Measurements from ENCODE around the gene IRF9. TPM values are rescaled to one million over a fixed set of nuclear protein-coding genes. Genes with fewer than 3 reads are reported as not detected.

IRF9 gene
- total and polyA plus RNA-seq, 2 of the 4 experiments (the other 2 are of a cell fraction), result 25.6 to 34.6 TPM

- dilution Hi-C loops (cut with HindIII; ENCODE audit: low sequenced_read_pairs, unreplicated experiment), result no loop called here
- no peak within 1 kb of the TSS for H2BK15ac ChIP-seq (ENCODE audit: low read depth, low read length)
- peak within 1 kb of the TSS; percentile 48; the same call in 1 of the 2 replicates for H3K27ac ChIP-seq (ENCODE audit: insufficient read depth, low read length)
- H4K20me1 ChIP-seq (ENCODE audit: insufficient read depth, low read length), result no peaks in the 10 kb centered on the region
- peak within 1 kb of the TSS; percentile 6 to 89; a peak in 2 of 4 replicates for H4K8ac ChIP-seq (ENCODE audit: low read depth in 2 of 2, low read length in 2 of 2)
- peak within 1 kb of the TSS; percentile 38 for H2BK5ac ChIP-seq (ENCODE audit: low read depth, low read length, poor library complexity, severe bottlenecking)
- peak within 1 kb of the TSS; percentile 53 for H3K4me3 ChIP-seq (ENCODE audit: insufficient read depth, low read depth, low read length)
- peak within 1 kb of the TSS; percentile 74; the same call in 1 of the 2 replicates for H3K23ac ChIP-seq (ENCODE audit: low read depth, low read length)
- ChIA-PET CTCF (interaction anchor here (0.6 to 1.3 kb wide), 2 partner anchors 12 to 109 kb away, joined by 3 to 4 read pairs; no protein-coding TSS in a partner anchor), POLR2A (ENCODE audit: unreplicated experiment) (interaction anchor here (0.6 kb wide), 2 partner anchors 8 to 109 kb away, joined by 3 read pairs; no protein-coding TSS in a partner anchor)
- peak within 1 kb of the TSS; percentile 51 for H3K14ac ChIP-seq (replicated peaks; ENCODE audit: low read depth, low read length)
- intact Hi-C loops (cut with micrococcal nuclease), result no loop called here
- H2AK9ac ChIP-seq (replicated peaks; ENCODE audit: low read depth, low read length, poor library complexity), result peak within 1 kb of the TSS; percentile 99
- H2AK5ac ChIP-seq (ENCODE audit: low read depth, low read length), result peak within 1 kb of the TSS; percentile 73
- peak within 1 kb of the TSS; percentile 61 for H3K9ac ChIP-seq (ENCODE audit: low read depth, low read length)
- H3K4me2 ChIP-seq (ENCODE audit: low read depth, low read length), result peak within 1 kb of the TSS; percentile 78
- no peaks in the 10 kb centered on the region for H3K27me3 ChIP-seq (ENCODE audit: control insufficient read depth, insufficient read depth, low read length)
- peak within 1 kb of the TSS; percentile 53 for H4K91ac ChIP-seq (ENCODE audit: insufficient read depth, low read depth, low read length)
- H3K9me3 ChIP-seq (ENCODE audit: control insufficient read depth, insufficient read depth, low read length), result no peaks in the 10 kb centered on the region
- 0 out of 2 replicates have a peak within 1 kb of the TSS, but pooled peaks have one; percentile 11 for H3K56ac ChIP-seq (ENCODE audit: extremely low read depth, insufficient read depth, low read length)
- H3K4me1 ChIP-seq (ENCODE audit: control insufficient read depth, insufficient read depth, low read length), result peaks cover 4% of the 10 kb centered on the region
- 0 out of 2 replicates have a peak within 1 kb of the TSS, but pooled peaks have one; percentile 15 for H4K5ac ChIP-seq (ENCODE audit: low read depth, low read length)
- peaks cover 18% of the 10 kb centered on the region for H3K9me1 ChIP-seq (ENCODE audit: insufficient read depth, low read length)
- 0% methylated on average over 24 of the region's 65 CpGs; no CpG with 5 or more reads in 1 of the 2 experiments for WGBS, 2 experiments (ENCODE audit: extremely low coverage in 2 of 2, insufficient read length in 1 of 2)
- H3K36me3 ChIP-seq (ENCODE audit: control insufficient read depth, insufficient read depth, low read length), result peaks cover 52% of the 10 kb centered on the region
- peak; percentile 96 for ATAC-seq (ENCODE audit: low read depth)
- H3K4ac ChIP-seq (ENCODE audit: low read depth, low read length), result peak within 1 kb of the TSS; percentile 62
- peak within 1 kb of the TSS; percentile 96 for H2AFZ ChIP-seq (replicated peaks; ENCODE audit: low read length, poor library complexity)
- peak; percentile 98 for DNase-seq
- BruUV-seq (replicated peaks), result no TSS peak
- peaks cover 21 to 67% of the 10 kb centered on the region in 2 experiments for H3K79me1 ChIP-seq (ENCODE audit: low read depth in 1 of 2, low read length in 2 of 2)
- no peak within 1 kb of the TSS for H2BK120ac ChIP-seq (ENCODE audit: low read depth, low read length)
- H2BK20ac ChIP-seq (ENCODE audit: low read depth, low read length), result no peak within 1 kb of the TSS
- no peak within 1 kb of the TSS for H3K18ac ChIP-seq (ENCODE audit: low read depth, low read length)
- in situ Hi-C loops (cut with MboI; ENCODE audit: low sequenced_read_pairs), result no loop called here
- peak; percentile 90 for TF ChIP-seq POLR2A (IDR thresholded peaks at IDR 0.05; ENCODE audit: low read depth, low read length)
- TF ChIP-seq ELK1 (IDR thresholded peaks at IDR 0.05; ENCODE audit: borderline replicate concordance, low read depth, low read length), result peak; percentile 80; the same call in 1 of the 2 replicates
- TF ChIP-seq MXI1 (IDR thresholded peaks at IDR 0.05; ENCODE audit: borderline replicate concordance, low read depth, low read length), result peak; percentile 100
- TF ChIP-seq RCOR1 (IDR thresholded peaks at IDR 0.05; ENCODE audit: insufficient replicate concordance, low read length), result no peak
- no peak for TF ChIP-seq FOS (IDR thresholded peaks at IDR 0.05; ENCODE audit: low read depth, low read length)
- TF ChIP-seq MAFK (IDR thresholded peaks at IDR 0.05; ENCODE audit: low read depth, low read length), result no peak
- TF ChIP-seq NFE2L2 (IDR thresholded peaks at IDR 0.05; ENCODE audit: low read depth, low read length), result 0 out of 2 replicates have a peak, but pooled peaks have one; percentile 23
- TF ChIP-seq RFX5 (IDR thresholded peaks at IDR 0.05; ENCODE audit: low read depth, low read length), result no peak
- TF ChIP-seq CTCF (conservative IDR thresholded peaks at IDR 0.05; ENCODE audit: low read depth, low read length), result no peak
- TF ChIP-seq RAD21 (IDR thresholded peaks at IDR 0.05; ENCODE audit: low read length), result peak; percentile 26; the same call in 1 of the 2 replicates
- peak; percentile 26; the same call in 1 of the 2 replicates for TF ChIP-seq CEBPB (IDR thresholded peaks at IDR 0.05; ENCODE audit: low read depth, low read length)
- peak; percentile 95 for TF ChIP-seq BHLHE40 (IDR thresholded peaks at IDR 0.05; ENCODE audit: low read depth, low read length)
- TF ChIP-seq CHD1 (IDR thresholded peaks at IDR 0.05; ENCODE audit: low read depth, low read length), result no peak
- peak; percentile 20; the same call in 1 of the 2 replicates for TF ChIP-seq SMC3 (IDR thresholded peaks at IDR 0.05; ENCODE audit: low read depth, low read length)
- peak; percentile 89 for TF ChIP-seq MAZ (IDR thresholded peaks at IDR 0.05; ENCODE audit: borderline replicate concordance, low read depth, low read length)
These were observed 27.4 kb downstream of the IRF9 start, which contains the start of gene IPO4 for GRCh38 chr14:24188251-24189058. Gene IPO4 (minus strand): TSS chr14:24188816. CDS start chr14:24188787, 29 bp downstream.

Data from IMR-90 (cell line).